K562 (cell line): ENCODE results near the gene USP13. TPM values are rescaled to one million over a fixed set of nuclear protein-coding genes. Genes with fewer than 3 reads are reported as not detected.
A peak's percentile ranks its signal among the peaks of the same experiment; 100 is the strongest.

ENCODE experiments used
- ATAC-seq: fragments of 200-7000 bp; cut with Tn5 transposase; 3 replicates; pipeline ENCODE4 v1.9.1; 2020; ENCODE audit warnings: moderate library complexity
- BruUV-seq: library from RNA; stranded (reverse); fragments of 400-500 nt; replicated peaks from 2 replicates; lab custom pipeline; 2021; lab: Mats Ljungman, UMichigan
- CTCF ChIA-PET: fragments of 300-600 bp; formaldehyde crosslinking; extraction: SDS; loops from one replicate; lab custom pipeline; 2021; ENCODE audit warnings: low intra/inter-chr PET ratio; lab: Yijun Ruan, JAX
- POLR2A ChIA-PET: fragments of 300-600, 350-650 bp; sonication (Branson Sonifier 250); formaldehyde crosslinking; extraction: SDS; loops from one replicate; lab custom pipeline; 2021; ENCODE audit warnings: antibody characterized with exemption, inconsistent platforms; lab: Yijun Ruan, JAX
- DNase-seq, 4 experiments: peaks; one replicate each; pipeline versions ENCODE4 v3.0.0 to v3.0.0-alpha.2; 2011 to 2018; ENCODE audit warnings: low spot score in 3 of 4, mixed read lengths in 3 of 4; ENCODE audit errors: extremely low read depth in 1 of 4
- FAIRE-seq: peaks from 2 replicates; lab custom pipeline; 2011; peaks lifted over from hg19 to GRCh38; lab: Jason Lieb, UNC
- H2AFZ ChIP-seq: 2 replicates; pipeline ENCODE4 v1.6.0; 2011; ENCODE audit warnings: low read depth, low read length, control low read depth, inconsistent platforms
- H3K27ac ChIP-seq: fragments of 200-600 bp; 3 replicates; pipeline ENCODE4 v1.8.0; 2011; ENCODE audit warnings: low read depth, mild to moderate bottlenecking, control low read depth, inconsistent platforms, low read length, moderate library complexity, mixed read lengths; ENCODE audit errors: extremely low read depth
- H3K27me3 ChIP-seq, 2 experiments: fragments of 300-600 bp in 1 of 2; 2 replicates in 1 of 2; 3 replicates in 1 of 2; pipeline versions ENCODE4 v1.6.0 to v1.8.0; 2011; ENCODE audit warnings: inconsistent platforms in 2 of 2, low read length in 2 of 2, mild to moderate bottlenecking in 1 of 2, mixed read lengths in 1 of 2, moderate library complexity in 1 of 2; ENCODE audit not compliant: control insufficient read depth in 2 of 2, insufficient read depth in 2 of 2
- H3K36me3 ChIP-seq: fragments of 300-600 bp; 3 replicates; pipeline ENCODE4 v1.8.0; 2011; ENCODE audit warnings: mild to moderate bottlenecking, low read length, inconsistent platforms; ENCODE audit not compliant: control insufficient read depth, insufficient read depth
- H3K4me1 ChIP-seq, 2 experiments: fragments of 200-600 bp in 1 of 2; replicated peaks in 1 of 2; 2 replicates in 1 of 2; 3 replicates in 1 of 2; pipeline versions ENCODE4 v1.5.1 to v1.8.0; 2011; ENCODE audit warnings: inconsistent platforms in 2 of 2, low read length in 2 of 2, mild to moderate bottlenecking in 1 of 2, mixed read lengths in 1 of 2, moderate library complexity in 1 of 2; ENCODE audit not compliant: control insufficient read depth in 2 of 2, insufficient read depth in 2 of 2
- H3K4me2 ChIP-seq: 2 replicates; pipeline ENCODE4 v1.6.1; 2011; ENCODE audit warnings: low read length, control low read depth, inconsistent platforms, mixed read lengths; ENCODE audit not compliant: insufficient read depth
- H3K4me3 ChIP-seq: fragments of 200-600 bp; sonication (generic), shearing (Covaris generic); 2 replicates; pipeline ENCODE4 v1.5.1; 2016; ENCODE audit warnings: control low read depth, inconsistent platforms
- H3K79me2 ChIP-seq: fragments of 200-600 bp; 3 replicates; pipeline ENCODE4 v1.8.0; 2011; ENCODE audit warnings: low read length, inconsistent platforms; ENCODE audit not compliant: control insufficient read depth, insufficient read depth
- H3K9ac ChIP-seq, 2 experiments: 2 replicates each; pipeline versions ENCODE4 v1.6.0 to v1.6.1; 2011; ENCODE audit warnings: low read depth in 2 of 2, low read length in 2 of 2, control low read depth in 1 of 2, inconsistent platforms in 1 of 2, mild to moderate bottlenecking in 1 of 2, mixed read lengths in 1 of 2; ENCODE audit not compliant: insufficient read depth in 1 of 2
- H3K9me1 ChIP-seq: one replicate; pipeline ENCODE4 v1.6.0; 2011; ENCODE audit warnings: inconsistent platforms, mild to moderate bottlenecking, low read length, moderate library complexity; ENCODE audit not compliant: control insufficient read depth, insufficient read depth
- H3K9me3 ChIP-seq: replicated peaks from 2 replicates; pipeline ENCODE4 v1.5.1; 2011; ENCODE audit warnings: low read depth, low read length, inconsistent platforms; ENCODE audit not compliant: control insufficient read depth, insufficient read depth
- H4K20me1 ChIP-seq: replicated peaks from 2 replicates; pipeline ENCODE4 v1.6.1; 2011; ENCODE audit warnings: low read length, inconsistent platforms, mixed read lengths; ENCODE audit not compliant: control insufficient read depth, insufficient read depth
- CEBPG ChIP-seq, 3 experiments: fragments of 200-800 bp in 1 of 3; sonication (Bioruptor generic) in 1 of 3; sonication (generic) in 1 of 3; formaldehyde crosslinking in 1 of 3; IDR thresholded peaks in 2 of 3; conservative IDR thresholded peaks in 1 of 3; 2 replicates each; pipeline versions ENCODE4 v1.6.1 to v1.8.0; 2016 to 2022; ENCODE audit warnings: missing compliant biosample characterization in 2 of 3, missing genetic modification characterization in 2 of 3, mild to moderate bottlenecking in 1 of 3, missing genetic modification reagents in 1 of 3
- CREM ChIP-seq: IDR thresholded peaks from 2 replicates; pipeline ENCODE4 v1.6.1; 2014; ENCODE audit warnings: antibody characterized with exemption, low read depth
- FOXJ2 ChIP-seq: fragments of 200-800 bp; sonication (Bioruptor generic); IDR thresholded peaks from 2 replicates; pipeline ENCODE4 v1.6.1; 2016; ENCODE audit warnings: missing genetic modification characterization, missing compliant biosample characterization
- MAFK ChIP-seq: IDR thresholded peaks from 2 replicates; pipeline ENCODE4 v1.6.1; 2011; ENCODE audit warnings: low read length, improper control_type of control experiment
- NFE2 ChIP-seq: IDR thresholded peaks from 2 replicates; pipeline ENCODE4 v1.6.1; 2014; ENCODE audit warnings: antibody characterized with exemption, low read depth
- PPARD ChIP-seq: fragments of 250-450 bp; sonication (Bioruptor Pico); IDR thresholded peaks from 2 replicates; pipeline ENCODE4 v1.8.0; 2022; ENCODE audit warnings: inconsistent platforms, mild to moderate bottlenecking, moderate library complexity
- RFX7 ChIP-seq: fragments of 250-450 bp; sonication (Bioruptor Pico); IDR thresholded peaks from 2 replicates; pipeline ENCODE4 v1.5.1; 2021; ENCODE audit warnings: mild to moderate bottlenecking
- SPI1 ChIP-seq: IDR thresholded peaks from 2 replicates; pipeline ENCODE4 v1.6.1; 2011; ENCODE audit warnings: low read depth, low read length, control low read depth, borderline replicate concordance
- ZKSCAN3 ChIP-seq: fragments of 250-450 bp; sonication (Bioruptor Pico); IDR thresholded peaks from 2 replicates; pipeline ENCODE4 v1.4.0; 2020
- ZNF184 ChIP-seq: sonication (generic); formaldehyde crosslinking; IDR thresholded peaks from 2 replicates; pipeline ENCODE4 v1.5.0; 2020; ENCODE audit warnings: missing genetic modification reagents
- ZNF212 ChIP-seq: fragments of 450-650 bp; formaldehyde crosslinking; IDR thresholded peaks from 2 replicates; pipeline ENCODE4 v1.4.0; 2020; ENCODE audit warnings: mild to moderate bottlenecking
- ZNF274 ChIP-seq: IDR thresholded peaks from 2 replicates; pipeline ENCODE4 v1.6.1; 2011; ENCODE audit warnings: low read depth, mild to moderate bottlenecking, low read length, moderate library complexity, borderline replicate concordance
- ZNF316 ChIP-seq: fragments of 450-650 bp; IDR thresholded peaks from 2 replicates; pipeline ENCODE4 v1.6.1; 2016
- ZNF785 ChIP-seq: fragments of 250-450 bp; sonication (Bioruptor Pico); IDR thresholded peaks from 2 replicates; pipeline ENCODE4 v1.4.0; 2020; ENCODE audit warnings: mild to moderate bottlenecking
- WGBS: fragments of 100-300 bp; shearing (Covaris generic); methylation state at CpG from one replicate; pipeline ENCODE4 v1.1.6; 2016; ENCODE audit warnings: low coverage, mixed read lengths; ENCODE audit not compliant: insufficient coverage; ENCODE audit errors: missing lambda C conversion rate; 5-methylcytosine and 5-hydroxymethylcytosine counted together
- in situ Hi-C: fragments of 300-500 bp; cut with MboI; formaldehyde crosslinking; loops from 4 replicates; pipeline ENCODE4 v1.15.0; 2018; ENCODE audit warnings: inconsistent platforms, mixed read lengths
- intact Hi-C: fragments of 100-400 bp; cut with micrococcal nuclease; formaldehyde crosslinking; loops from 2 replicates; pipeline ENCODE4 v1.14.2; 2022
- polyA plus RNA-seq, 8 experiments: library from polyadenylated mRNA; depleted of rRNA in 4 of 8; stranded (reverse) in 5 of 8; unstranded in 3 of 8; fragments of >200 nt; fragmentation: Nextera tagmentation in 2 of 8; fragmentation: Illumina TruSeq in 1 of 8; extraction: Ambion mirVana in 2 of 8; extraction: Trizol in 1 of 8; gene quantifications; 2 replicates each; pipeline versions ENCODE4 v1.2.1 to v1.2.3, GENCODE V29; 2011 to 2014; ENCODE audit warnings: inconsistent platforms in 1 of 8, missing spikeins in 1 of 8
- total RNA-seq, 7 experiments: library from RNA; depleted of rRNA in 6 of 7; stranded (reverse); fragments of >200 nt in 6 of 7; fragmentation: Illumina TruSeq in 2 of 7; extraction: Trizol in 2 of 7; gene quantifications; 2 replicates each; pipeline versions ENCODE4 v1.2.1 to v1.2.3, GENCODE V29; 2011 to 2021; ENCODE audit warnings: low replicate concordance in 1 of 7

USP13 gene
- total and polyA plus RNA-seq, 9 of the 15 experiments (the other 6 are each of a cell fraction or from before 2014, with no cell fraction given), result 0.11 to 2.3 (median 0.51) TPM

DNA sequence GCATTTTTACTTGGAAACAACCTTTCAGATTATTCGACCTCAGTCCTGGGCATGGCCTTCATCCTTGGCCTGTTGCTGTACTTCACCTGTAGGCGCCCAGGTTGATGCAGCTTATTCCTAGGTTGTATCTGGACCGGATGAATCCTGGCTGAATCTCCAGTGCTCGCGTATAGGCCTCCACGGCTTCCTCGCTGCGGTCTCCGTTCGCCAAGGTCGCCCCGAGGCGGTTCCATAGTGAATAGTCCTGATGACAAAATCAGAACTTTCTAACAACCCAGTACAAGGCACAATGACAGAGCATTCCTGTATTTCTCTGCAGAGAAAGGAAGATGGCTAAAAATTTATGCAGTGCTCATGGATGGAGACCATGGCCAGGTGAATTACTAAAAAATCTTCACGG is 154.7 kb downstream of the USP13 start:
- no peak for DNase-seq
- no peaks in the 10 kb centered on the region for H3K79me2 ChIP-seq
- intact Hi-C loops (loop anchor here (10.0 kb wide), 1 partner anchor 153 kb away; the partner anchor contains the start of gene USP13), in situ Hi-C loops (no loop called here)
- H3K9ac ChIP-seq, result no peak overlapping the region
- CTCF ChIA-PET, result no interaction called here
- POLR2A ChIA-PET, result interaction anchor here (0.7 kb wide), 1 partner anchor 64 kb away, joined by 3 read pairs; no protein-coding TSS in a partner anchor
- no peaks in the 10 kb centered on the region for H3K9me1 ChIP-seq
- H4K20me1 ChIP-seq, result no peaks in the 10 kb centered on the region
- H3K4me2 ChIP-seq, result no peak overlapping the region
- BruUV-seq, result no TSS peak
- TF ChIP-seq ZNF184 (CRISPR knock-in tag), result no peak
- TF ChIP-seq ZNF785 (CRISPR knock-in tag), result no peak
- TF ChIP-seq ZNF274, result no peak
- no peak for TF ChIP-seq RFX7 (CRISPR knock-in tag)
- no peak for TF ChIP-seq FOXJ2 (tag)
- TF ChIP-seq CREM, result no peak
- no peak for TF ChIP-seq ZKSCAN3 (CRISPR knock-in tag)
- H3K4me1 ChIP-seq, result no peaks in the 10 kb centered on the region
- H3K27me3 ChIP-seq, result peaks cover 4 to 8% of the 10 kb centered on the region in 2 experiments; a peak in 1 of 5 replicates
- H2AFZ ChIP-seq, result no peak overlapping the region
- H3K9me3 ChIP-seq, result no peaks in the 10 kb centered on the region
- FAIRE-seq, result no peak
- peak; percentile 54; the same call in 2 of the 3 replicates for ATAC-seq
- WGBS, result under 1% methylated on average over 14 of the region's 14 CpGs
- H3K27ac ChIP-seq, result no peak overlapping the region
- no peaks in the 10 kb centered on the region for H3K36me3 ChIP-seq
- H3K4me3 ChIP-seq, result no peak overlapping the region

DNA sequence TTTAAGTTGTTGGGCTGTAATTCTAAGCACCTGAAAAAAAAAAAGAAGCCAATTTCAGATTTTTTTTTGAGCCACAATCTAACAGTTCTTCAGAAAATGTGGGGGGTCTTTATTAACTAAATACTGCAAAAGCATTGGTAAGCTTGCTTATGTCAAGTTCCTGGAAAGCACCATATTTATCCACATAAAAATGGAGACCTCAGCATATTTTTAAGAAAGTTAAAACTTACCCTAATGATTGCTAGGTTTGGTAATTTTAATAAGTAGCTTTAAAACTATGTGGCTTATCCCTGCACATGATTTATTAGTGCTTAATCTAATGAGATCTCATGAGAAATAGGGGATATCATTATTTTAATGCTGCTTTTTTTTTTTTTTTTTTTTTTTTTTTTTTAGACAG is 156.8 kb downstream of the USP13 start:
- intact Hi-C loops (loop anchor here (5.0 to 10.0 kb wide), 2 partner anchors 155 to 793 kb away; partner anchors contain the start of genes TTC14 and USP13), in situ Hi-C loops (no loop called here)
- no peak for FAIRE-seq

More for the DNA sequence above, 156.8 kb downstream of the USP13 start:
- Histone ChIP-seq H3K4me1 (no peaks in the 10 kb centered on the region), H3K27me3 (peaks cover 4 to 6% of the 10 kb centered on the region in 2 experiments; a peak in 1 of 5 replicates), H3K9ac (no peak overlapping the region), H3K27ac (no peak overlapping the region), H3K36me3 (no peaks in the 10 kb centered on the region), H3K4me2 (no peak overlapping the region), H3K79me2 (no peaks in the 10 kb centered on the region), H3K4me3 (no peak overlapping the region), H3K9me3 (no peaks in the 10 kb centered on the region), H4K20me1 (no peaks in the 10 kb centered on the region), H2AFZ (no peak overlapping the region), H3K9me1 (no peaks in the 10 kb centered on the region)
- DNase-seq (no peak), ATAC-seq (no peak)
- POLR2A ChIA-PET, result no interaction called here
- no TSS peak for BruUV-seq
- TF ChIP-seq ZNF316 (peak; percentile 44; the same call in 1 of the 2 replicates), PPARD (CRISPR knock-in tag) (no peak), NFE2 (no peak), MAFK (no peak), SPI1 (no peak), ZNF184 (CRISPR knock-in tag) (no peak), CEBPG (CRISPR knock-in tag; IDR thresholded peaks at IDR 0.05) (no peak), CEBPG (tag; conservative IDR thresholded peaks at IDR 0.05 in 1 of 2, IDR thresholded peaks at IDR 0.05 in 1 of 2) (no peak), ZNF212 (CRISPR knock-in tag) (no peak)
- CTCF ChIA-PET, result no interaction called here
